ENCODE data around the gene C9.

GRCh38 chr5:39360471-39361111 lies 3.7 kb downstream of the C9 start:
- TF ChIP-seq, protein P1, sequence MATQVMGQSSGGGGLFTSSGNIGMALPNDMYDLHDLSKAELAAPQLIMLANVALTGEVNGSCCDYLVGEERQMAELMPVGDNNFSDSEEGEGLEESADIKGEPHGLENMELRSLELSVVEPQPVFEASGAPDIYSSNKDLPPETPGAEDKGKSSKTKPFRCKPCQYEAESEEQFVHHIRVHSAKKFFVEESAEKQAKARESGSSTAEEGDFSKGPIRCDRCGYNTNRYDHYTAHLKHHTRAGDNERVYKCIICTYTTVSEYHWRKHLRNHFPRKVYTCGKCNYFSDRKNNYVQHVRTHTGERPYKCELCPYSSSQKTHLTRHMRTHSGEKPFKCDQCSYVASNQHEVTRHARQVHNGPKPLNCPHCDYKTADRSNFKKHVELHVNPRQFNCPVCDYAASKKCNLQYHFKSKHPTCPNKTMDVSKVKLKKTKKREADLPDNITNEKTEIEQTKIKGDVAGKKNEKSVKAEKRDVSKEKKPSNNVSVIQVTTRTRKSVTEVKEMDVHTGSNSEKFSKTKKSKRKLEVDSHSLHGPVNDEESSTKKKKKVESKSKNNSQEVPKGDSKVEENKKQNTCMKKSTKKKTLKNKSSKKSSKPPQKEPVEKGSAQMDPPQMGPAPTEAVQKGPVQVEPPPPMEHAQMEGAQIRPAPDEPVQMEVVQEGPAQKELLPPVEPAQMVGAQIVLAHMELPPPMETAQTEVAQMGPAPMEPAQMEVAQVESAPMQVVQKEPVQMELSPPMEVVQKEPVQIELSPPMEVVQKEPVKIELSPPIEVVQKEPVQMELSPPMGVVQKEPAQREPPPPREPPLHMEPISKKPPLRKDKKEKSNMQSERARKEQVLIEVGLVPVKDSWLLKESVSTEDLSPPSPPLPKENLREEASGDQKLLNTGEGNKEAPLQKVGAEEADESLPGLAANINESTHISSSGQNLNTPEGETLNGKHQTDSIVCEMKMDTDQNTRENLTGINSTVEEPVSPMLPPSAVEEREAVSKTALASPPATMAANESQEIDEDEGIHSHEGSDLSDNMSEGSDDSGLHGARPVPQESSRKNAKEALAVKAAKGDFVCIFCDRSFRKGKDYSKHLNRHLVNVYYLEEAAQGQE (tag by site-specific recombination; IDR thresholded peaks at IDR 0.05) = no peak
- no peak for TF ChIP-seq ZNF510 (tag by site-specific recombination; IDR thresholded peaks at IDR 0.05; ENCODE audit: insufficient replicate concordance)
- no peak for TF ChIP-seq ZNF561 (tag by site-specific recombination; IDR thresholded peaks at IDR 0.05; ENCODE audit: borderline replicate concordance)
- no peak for TF ChIP-seq ZNF549 (tag by site-specific recombination; IDR thresholded peaks at IDR 0.05)

Data from HEK293 (cell line).